HepG2 (cell line): ENCODE data around the gene NDC1. TPM values are rescaled to one million over a fixed set of nuclear protein-coding genes. Genes with fewer than 3 reads are reported as not detected.
A peak's percentile ranks its signal among the peaks of the same experiment; 100 is the strongest.

Experiments
- ATAC-seq: fragments of 200-7000 bp; cut with Tn5 transposase; 3 replicates; pipeline ENCODE4 v1.9.1; 2020; ENCODE audit warnings: mild to moderate bottlenecking, moderate library complexity
- BruUV-seq: library from RNA; stranded (reverse); fragments of 400-500 nt; replicated peaks from 2 replicates; lab custom pipeline; 2021; lab: Mats Ljungman, UMichigan
- CTCF ChIA-PET: fragments of 300-600 bp; formaldehyde crosslinking; extraction: SDS; loops from one replicate; lab custom pipeline; 2021; ENCODE audit warnings: low total read pairs, inconsistent platforms, low intra/inter-chr PET ratio; lab: Yijun Ruan, JAX
- POLR2A ChIA-PET: fragments of 350-600 bp; sonication (Branson Sonifier 250); formaldehyde crosslinking; loops from one replicate; lab custom pipeline; 2020; ENCODE audit warnings: antibody characterized with exemption, inconsistent platforms; lab: Yijun Ruan, JAX
- DNase-seq: peaks from one replicate; pipeline ENCODE4 v3.0.0-alpha.2; 2015; ENCODE audit warnings: low spot score
- FAIRE-seq: peaks from 3 replicates; lab custom pipeline; 2011; peaks lifted over from hg19 to GRCh38; lab: Jason Lieb, UNC
- H2AFZ ChIP-seq: one replicate; pipeline ENCODE4 v1.6.1; 2011; ENCODE audit warnings: low read length, inconsistent platforms
- H3K27ac ChIP-seq: fragments of 300-600 bp; 3 replicates; pipeline ENCODE4 v1.8.0; 2011; ENCODE audit warnings: mixed run types, mild to moderate bottlenecking, mixed read lengths, low read length, inconsistent platforms; ENCODE audit not compliant: insufficient read depth; ENCODE audit errors: extremely low read length
- H3K27me3 ChIP-seq, 2 experiments: fragments of 200-600 bp in 1 of 2; 2 replicates in 1 of 2; 3 replicates in 1 of 2; pipeline versions ENCODE4 v1.6.0 to v1.8.0; 2011; ENCODE audit warnings: low read length in 2 of 2, mild to moderate bottlenecking in 2 of 2, moderate library complexity in 2 of 2, inconsistent platforms in 1 of 2; ENCODE audit not compliant: insufficient read depth in 2 of 2, control insufficient read depth in 1 of 2
- H3K36me3 ChIP-seq, 2 experiments: fragments of 200-600 bp in 1 of 2; replicated peaks in 1 of 2; 2 replicates in 1 of 2; 3 replicates in 1 of 2; pipeline versions ENCODE4 v1.5.1 to v1.8.0; 2011; ENCODE audit warnings: low read length in 2 of 2, inconsistent platforms in 1 of 2; ENCODE audit not compliant: insufficient read depth in 2 of 2, control insufficient read depth in 1 of 2
- H3K4me1 ChIP-seq: 2 replicates; pipeline ENCODE4 v1.5.1; 2012; ENCODE audit warnings: low read length, inconsistent platforms; ENCODE audit not compliant: insufficient read depth
- H3K4me2 ChIP-seq: 2 replicates; pipeline ENCODE4 v1.6.0; 2011; ENCODE audit warnings: low read depth, low read length, inconsistent platforms
- H3K4me3 ChIP-seq, 3 experiments: fragments of 200-600 bp in 1 of 3; sonication (generic), shearing (Covaris generic) in 1 of 3; replicated peaks in 1 of 3; 2 replicates each; pipeline ENCODE4 v1.5.1; 2011 to 2016; ENCODE audit warnings: low read length in 3 of 3, inconsistent platforms in 2 of 3, low read depth in 2 of 3, mild to moderate bottlenecking in 2 of 3, control low read depth in 1 of 3, mixed read lengths in 1 of 3; ENCODE audit not compliant: insufficient read depth in 1 of 3
- H3K79me2 ChIP-seq: one replicate; pipeline ENCODE4 v1.6.1; 2011; ENCODE audit warnings: low read length, inconsistent platforms; ENCODE audit not compliant: insufficient read depth
- H3K9ac ChIP-seq: 2 replicates; pipeline ENCODE4 v1.6.0; 2011; ENCODE audit warnings: mild to moderate bottlenecking, low read depth, low read length, inconsistent platforms; ENCODE audit not compliant: insufficient read depth
- H3K9me3 ChIP-seq: 2 replicates; pipeline ENCODE4 v1.5.1; 2012; ENCODE audit warnings: mild to moderate bottlenecking, low read length
- H4K20me1 ChIP-seq: 2 replicates; pipeline ENCODE4 v1.6.0; 2011; ENCODE audit warnings: inconsistent platforms, mild to moderate bottlenecking, low read length, moderate library complexity; ENCODE audit not compliant: insufficient read depth
- AGO2 ChIP-seq: fragments of 200-400 bp; formaldehyde crosslinking; optimal IDR thresholded peaks from 2 replicates; pipeline ENCODE3; 2017; ENCODE audit warnings: mild to moderate bottlenecking, low read depth, low read length, moderate library complexity
- ERF ChIP-seq: IDR thresholded peaks from 2 replicates; pipeline ENCODE4 v1.6.1; 2018; ENCODE audit warnings: missing biosample characterization, missing genetic modification reagents
- ZFP36L2 ChIP-seq: sonication (generic); formaldehyde crosslinking; IDR thresholded peaks from 2 replicates; pipeline ENCODE4 v1.4.0; 2020; ENCODE audit warnings: missing genetic modification reagents
- ZNF224 ChIP-seq: sonication (generic); formaldehyde crosslinking; IDR thresholded peaks from 2 replicates; pipeline ENCODE4 v1.5.0; 2020; ENCODE audit warnings: mild to moderate bottlenecking, missing genetic modification reagents
- ZNF34 ChIP-seq: sonication (generic); formaldehyde crosslinking; IDR thresholded peaks from 2 replicates; pipeline ENCODE4 v1.4.0; 2020; ENCODE audit warnings: mild to moderate bottlenecking, missing genetic modification reagents, borderline replicate concordance
- ZNF629 ChIP-seq: sonication (generic); formaldehyde crosslinking; conservative IDR thresholded peaks from 2 replicates; pipeline ENCODE4 v1.5.0; 2020; ENCODE audit warnings: missing genetic modification reagents
- ZNF672 ChIP-seq: sonication (generic); formaldehyde crosslinking; IDR thresholded peaks from 2 replicates; pipeline ENCODE4 v1.8.1; 2022; ENCODE audit warnings: missing genetic modification reagents
- WGBS: methylation state at CpG from one replicate; pipeline ENCODE4 v1.1.6; 2017; ENCODE audit warnings: low lambda C conversion rate; 5-methylcytosine and 5-hydroxymethylcytosine counted together
- in situ Hi-C: cut with HindIII; loops from 2 replicates; pipeline ENCODE4 v1.10.0; 2017; ENCODE audit warnings: low pct_unique_long_range_greater_than_20kb; ENCODE audit not compliant: extremely low pct_ligation_motif_present
- intact Hi-C: fragments of 100-400 bp; cut with micrococcal nuclease; formaldehyde crosslinking; loops from one replicate; pipeline ENCODE4 v1.10.0; 2022; ENCODE audit not compliant: unreplicated experiment
- polyA plus RNA-seq, 8 experiments: library from polyadenylated mRNA; depleted of rRNA in 3 of 8; stranded (reverse) in 7 of 8; unstranded in 1 of 8; fragments of >200 nt; fragmentation: Illumina TruSeq in 4 of 8; extraction: Trizol in 4 of 8; gene quantifications; 2 replicates each; pipeline versions ENCODE4 v1.2.1 to v1.2.3, GENCODE V29; 2011 to 2016; ENCODE audit warnings: low read depth in 4 of 8, missing spikeins in 1 of 8, mixed read lengths in 1 of 8; ENCODE audit not compliant: insufficient read depth in 1 of 8
- total RNA-seq, 5 experiments: library from RNA; depleted of rRNA; stranded (reverse); fragments of >200 nt; fragmentation: Illumina TruSeq; extraction: Trizol; gene quantifications; 2 replicates each; pipeline ENCODE4 v1.2.3, GENCODE V29; 2016; ENCODE audit warnings: low read depth in 1 of 5
- TF ChIP-seq, protein P1 (sequence below): sonication (generic); formaldehyde crosslinking; IDR thresholded peaks from 2 replicates; pipeline ENCODE4 v1.4.0; 2020; ENCODE audit warnings: mild to moderate bottlenecking, missing genetic modification reagents, borderline replicate concordance
- TF ChIP-seq, protein P2 (sequence below): sonication (generic); formaldehyde crosslinking; IDR thresholded peaks from 2 replicates; pipeline ENCODE4 v1.8.1; 2023; ENCODE audit warnings: missing genetic modification reagents, mild to moderate bottlenecking, borderline replicate concordance
- TF ChIP-seq, protein P3 (sequence below): fragments of 450-650 bp; IDR thresholded peaks from 2 replicates; pipeline ENCODE4 v1.6.1; 2017

NDC1 gene
- total and polyA plus RNA-seq, 2 of the 13 experiments (the other 11 are each of a cell fraction or from before 2014, with no cell fraction given) = 38.1 to 50.9 TPM

DNA sequence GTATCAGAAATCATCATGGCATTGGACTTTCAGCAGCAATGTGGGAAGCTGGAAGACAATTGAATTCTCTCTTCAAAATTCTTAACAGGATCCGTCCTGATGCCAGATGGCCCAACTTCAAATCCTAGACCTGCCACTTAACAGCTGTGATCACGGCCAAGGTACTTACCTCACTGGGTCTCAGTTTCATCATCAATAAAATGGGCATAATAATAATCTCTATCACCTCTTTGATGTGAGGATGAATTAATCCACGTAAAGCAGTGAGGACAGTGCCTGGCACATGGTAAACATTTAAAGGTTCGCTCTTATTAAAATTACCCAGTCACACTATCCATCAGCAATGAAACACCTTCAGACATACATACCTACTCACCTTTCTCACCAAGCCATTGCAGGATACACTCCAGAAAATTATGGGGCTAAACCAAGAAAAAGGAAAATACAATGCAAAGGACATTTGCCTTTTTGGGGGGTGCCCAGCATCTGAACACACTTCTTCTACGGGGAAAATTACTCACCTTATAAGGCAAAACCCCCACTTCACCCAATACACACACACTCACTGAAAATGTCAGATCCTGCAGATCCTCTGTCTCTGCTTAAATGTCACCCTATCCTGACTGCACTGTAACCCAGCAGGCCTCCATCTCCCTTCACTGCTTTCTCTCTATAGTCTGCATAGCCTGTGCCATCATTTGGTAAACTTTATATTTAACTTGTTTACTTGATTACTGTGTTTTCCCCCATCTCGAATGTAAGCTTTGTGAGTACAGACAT, 120.9 kb downstream of the NDC1 start:
- ChIA-PET CTCF (interaction anchor here (3.1 kb wide), 1 partner anchor 37 kb away, joined by 24 read pairs; no protein-coding TSS in a partner anchor), POLR2A (no interaction called here)
- intact Hi-C loops (no loop called here), in situ Hi-C loops (no loop called here)
- TF ChIP-seq ZNF629 (CRISPR knock-in tag) = peak; percentile 38
- TF ChIP-seq AGO2 = no peak
- TF ChIP-seq ZNF672 (CRISPR knock-in tag) = no peak
- TF ChIP-seq ZFP36L2 (CRISPR knock-in tag) = no peak
- Histone ChIP-seq H3K4me3 (no peak overlapping the region), H4K20me1 (no peaks in the 10 kb centered on the region), H3K27me3 (peaks cover 0 to 19% of the 10 kb centered on the region in 2 experiments; a peak in 3 of 5 replicates), H3K4me2 (no peak overlapping the region), H3K9ac (no peak overlapping the region), H3K9me3 (no peaks in the 10 kb centered on the region), H2AFZ (no peak overlapping the region), H3K36me3 (no peaks in the 10 kb centered on the region), H3K4me1 (peaks cover 5% of the 10 kb centered on the region; the same call in 1 of the 2 replicates), H3K79me2 (no peaks in the 10 kb centered on the region), H3K27ac (no peak overlapping the region)
- no TSS peak for BruUV-seq
- FAIRE-seq (no peak), ATAC-seq (no peak), DNase-seq (no peak)
- WGBS = 13% methylated on average over 6 of the region's 6 CpGs

GRCh38 chr1:53716150-53716549, 121.9 kb downstream of the NDC1 start:
- H3K9ac ChIP-seq = no peak overlapping the region
- no peaks in the 10 kb centered on the region for H3K9me3 ChIP-seq
- no peak for FAIRE-seq
- ATAC-seq = no peak
- intact Hi-C loops = no loop called here
- BruUV-seq = no TSS peak
- no peak overlapping the region for H3K4me3 ChIP-seq
- H2AFZ ChIP-seq = no peak overlapping the region
- ChIA-PET POLR2A (no interaction called here), CTCF (interaction anchor here (3.1 kb wide), 1 partner anchor 38 kb away, joined by 24 read pairs; no protein-coding TSS in a partner anchor)
- peaks cover 5% of the 10 kb centered on the region; the same call in 1 of the 2 replicates for H3K4me1 ChIP-seq
- WGBS = 54% methylated on average over 5 of the region's 5 CpGs
- H3K79me2 ChIP-seq = no peaks in the 10 kb centered on the region
- H3K27me3 ChIP-seq = peaks cover 0 to 27% of the 10 kb centered on the region in 2 experiments; a peak in 3 of 5 replicates
- in situ Hi-C loops = no loop called here
- H3K4me2 ChIP-seq = no peak overlapping the region
- no peak overlapping the region for H3K27ac ChIP-seq
- no peaks in the 10 kb centered on the region for H3K36me3 ChIP-seq
- DNase-seq = no peak
- H4K20me1 ChIP-seq = no peaks in the 10 kb centered on the region
- TF ChIP-seq ERF (CRISPR knock-in tag) (no peak), ZNF34 (CRISPR knock-in tag) (no peak), ZNF224 (CRISPR knock-in tag) (no peak)
- TF ChIP-seq, protein P1, sequence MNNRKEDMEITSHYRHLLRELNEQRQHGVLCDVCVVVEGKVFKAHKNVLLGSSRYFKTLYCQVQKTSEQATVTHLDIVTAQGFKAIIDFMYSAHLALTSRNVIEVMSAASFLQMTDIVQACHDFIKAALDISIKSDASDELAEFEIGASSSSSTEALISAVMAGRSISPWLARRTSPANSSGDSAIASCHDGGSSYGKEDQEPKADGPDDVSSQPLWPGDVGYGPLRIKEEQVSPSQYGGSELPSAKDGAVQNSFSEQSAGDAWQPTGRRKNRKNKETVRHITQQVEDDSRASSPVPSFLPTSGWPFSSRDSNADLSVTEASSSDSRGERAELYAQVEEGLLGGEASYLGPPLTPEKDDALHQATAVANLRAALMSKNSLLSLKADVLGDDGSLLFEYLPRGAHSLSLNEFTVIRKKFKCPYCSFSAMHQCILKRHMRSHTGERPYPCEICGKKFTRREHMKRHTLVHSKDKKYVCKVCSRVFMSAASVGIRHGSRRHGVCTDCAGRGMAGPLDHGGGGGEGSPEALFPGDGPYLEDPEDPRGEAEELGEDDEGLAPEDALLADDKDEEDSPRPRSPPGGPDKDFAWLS = no peak
- TF ChIP-seq, protein P2, sequence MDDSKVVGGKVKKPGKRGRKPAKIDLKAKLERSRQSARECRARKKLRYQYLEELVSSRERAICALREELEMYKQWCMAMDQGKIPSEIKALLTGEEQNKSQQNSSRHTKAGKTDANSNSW (CRISPR knock-in tag) = no peak
- TF ChIP-seq, protein P3, sequence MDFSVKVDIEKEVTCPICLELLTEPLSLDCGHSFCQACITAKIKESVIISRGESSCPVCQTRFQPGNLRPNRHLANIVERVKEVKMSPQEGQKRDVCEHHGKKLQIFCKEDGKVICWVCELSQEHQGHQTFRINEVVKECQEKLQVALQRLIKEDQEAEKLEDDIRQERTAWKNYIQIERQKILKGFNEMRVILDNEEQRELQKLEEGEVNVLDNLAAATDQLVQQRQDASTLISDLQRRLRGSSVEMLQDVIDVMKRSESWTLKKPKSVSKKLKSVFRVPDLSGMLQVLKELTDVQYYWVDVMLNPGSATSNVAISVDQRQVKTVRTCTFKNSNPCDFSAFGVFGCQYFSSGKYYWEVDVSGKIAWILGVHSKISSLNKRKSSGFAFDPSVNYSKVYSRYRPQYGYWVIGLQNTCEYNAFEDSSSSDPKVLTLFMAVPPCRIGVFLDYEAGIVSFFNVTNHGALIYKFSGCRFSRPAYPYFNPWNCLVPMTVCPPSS = no peak
